Sigmoid colon (tissue), 7 donors: ENCODE measurements around the gene ALMS1. TPM values are rescaled to one million over a fixed set of nuclear protein-coding genes. Genes with fewer than 3 reads are reported as not detected.
"Not testable (repeated sequence)": the region's sequence is repeated elsewhere in the genome, so short reads cannot be mapped to it uniquely, and the experiment has no call there.

Experiments
- DNase-seq: peaks from one replicate; pipeline ENCODE4 v3.0.0-alpha.2; 2019
- H3K27ac ChIP-seq, 4 donors: fragments of 200-600 bp; sonication (generic); one replicate each; pipeline ENCODE4 v1.5.1; 2016 to 2019; ENCODE audit warnings: mild to moderate bottlenecking in 1 of 4
- H3K27me3 ChIP-seq, 3 donors: fragments of 200-600 bp; sonication (generic); one replicate each; pipeline ENCODE4 v1.5.1; 2019; ENCODE audit warnings: mild to moderate bottlenecking in 1 of 3
- H3K36me3 ChIP-seq, 4 donors: fragments of 200-600 bp; sonication (generic); one replicate each; pipeline ENCODE4 v1.5.1; 2016 to 2019
- H3K4me1 ChIP-seq, 4 donors: fragments of 200-600 bp; sonication (generic); one replicate each; pipeline ENCODE4 v1.5.1; 2017 to 2019
- H3K4me3 ChIP-seq, 4 donors: fragments of 200-600 bp; sonication (generic); one replicate each; pipeline ENCODE4 v1.5.1; 2017 to 2019; ENCODE audit warnings: mild to moderate bottlenecking in 2 of 4, moderate library complexity in 1 of 4
- H3K9me3 ChIP-seq, 4 donors: fragments of 200-600 bp in 3 of 4; sonication (generic) in 3 of 4; one replicate each; pipeline versions ENCODE4 v1.5.1 to v1.6.1; 2013 to 2019
- EP300 ChIP-seq, 4 donors: sonication (generic); formaldehyde crosslinking; IDR thresholded peaks; one replicate each; pipeline ENCODE4 v1.6.1; 2017; ENCODE audit warnings: antibody characterized with exemption in 4 of 4
- POLR2A ChIP-seq, 2 donors: fragments of 450-650 bp; IDR thresholded peaks; one replicate each; pipeline ENCODE4 v1.6.1; 2016; ENCODE audit warnings: antibody characterized with exemption in 2 of 2, mild to moderate bottlenecking in 2 of 2, moderate library complexity in 2 of 2
- POLR2AphosphoS5 ChIP-seq, 4 donors: sonication (generic); formaldehyde crosslinking; IDR thresholded peaks; one replicate each; pipeline ENCODE4 v1.6.1; 2017; ENCODE audit warnings: antibody characterized with exemption in 4 of 4
- WGBS, 2 donors: extraction: QIAGEN DNeasy Blood & Tissue Kit; methylation state at CpG; one replicate each; pipeline ENCODE4 v1.1.7; 2013; 5-methylcytosine and 5-hydroxymethylcytosine counted together
- intact Hi-C: fragments of 100-400 bp; cut with DNase I; formaldehyde crosslinking; loops from one replicate; pipeline ENCODE4 v1.15.1; 2023
- polyA plus RNA-seq, 3 donors: library from polyadenylated mRNA; stranded (reverse); fragments of 200-250 nt; gene quantifications; one replicate each; pipeline ENCODE4 v1.2.3, GENCODE V29; 2013
- total RNA-seq, 4 donors: library from RNA; depleted of rRNA; stranded (reverse); fragments of >200 nt; gene quantifications; one replicate each; pipeline ENCODE4 v1.1.0, GENCODE V29; 2016
- TF ChIP-seq, protein P1 (sequence below), 4 experiments: fragments of 450-650 bp in 3 of 4; fragments of 200-600 bp in 1 of 4; IDR thresholded peaks; one replicate each; pipeline ENCODE4 v1.5.1; 2016 to 2019; ENCODE audit warnings: antibody characterized with exemption in 4 of 4, mild to moderate bottlenecking in 3 of 4, moderate library complexity in 2 of 4
- donor health status: healthy with polysubstance abuse.
- donor health status: Bipolar disorder and iron deficiency.
- donor health status: healthy.

The ALMS1 gene
- total and polyA plus RNA-seq, 7 donors: 3.5 to 47.6 (median 29.3) TPM

DNA sequence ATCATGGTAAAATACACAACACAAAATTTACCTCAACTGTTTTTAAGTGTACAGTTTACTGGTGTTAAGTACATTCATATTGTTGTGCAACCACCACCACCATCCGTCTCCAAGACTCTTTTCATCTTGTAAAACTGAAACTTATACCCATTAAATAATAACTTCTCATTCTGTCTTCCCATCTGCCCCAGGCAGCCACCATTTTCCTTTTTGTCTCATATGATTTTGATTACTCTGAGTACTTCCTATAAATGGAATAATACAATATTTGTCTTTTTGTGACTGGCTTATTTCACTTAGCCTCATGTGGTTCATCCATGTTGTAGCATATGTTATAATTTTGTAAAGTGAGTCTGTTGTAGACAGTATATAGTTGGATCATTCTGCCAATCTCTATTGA, 82.7 kb downstream of the ALMS1 start:
- no peaks in the 10 kb centered on the region for H3K36me3 ChIP-seq
- TF ChIP-seq POLR2AphosphoS5 (IDR thresholded peaks at IDR 0.05): no peak
- TF ChIP-seq POLR2A (IDR thresholded peaks at IDR 0.05): no peak
- TF ChIP-seq EP300 (IDR thresholded peaks at IDR 0.05): no peak
- TF ChIP-seq, protein P1, sequence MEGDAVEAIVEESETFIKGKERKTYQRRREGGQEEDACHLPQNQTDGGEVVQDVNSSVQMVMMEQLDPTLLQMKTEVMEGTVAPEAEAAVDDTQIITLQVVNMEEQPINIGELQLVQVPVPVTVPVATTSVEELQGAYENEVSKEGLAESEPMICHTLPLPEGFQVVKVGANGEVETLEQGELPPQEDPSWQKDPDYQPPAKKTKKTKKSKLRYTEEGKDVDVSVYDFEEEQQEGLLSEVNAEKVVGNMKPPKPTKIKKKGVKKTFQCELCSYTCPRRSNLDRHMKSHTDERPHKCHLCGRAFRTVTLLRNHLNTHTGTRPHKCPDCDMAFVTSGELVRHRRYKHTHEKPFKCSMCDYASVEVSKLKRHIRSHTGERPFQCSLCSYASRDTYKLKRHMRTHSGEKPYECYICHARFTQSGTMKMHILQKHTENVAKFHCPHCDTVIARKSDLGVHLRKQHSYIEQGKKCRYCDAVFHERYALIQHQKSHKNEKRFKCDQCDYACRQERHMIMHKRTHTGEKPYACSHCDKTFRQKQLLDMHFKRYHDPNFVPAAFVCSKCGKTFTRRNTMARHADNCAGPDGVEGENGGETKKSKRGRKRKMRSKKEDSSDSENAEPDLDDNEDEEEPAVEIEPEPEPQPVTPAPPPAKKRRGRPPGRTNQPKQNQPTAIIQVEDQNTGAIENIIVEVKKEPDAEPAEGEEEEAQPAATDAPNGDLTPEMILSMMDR (IDR thresholded peaks at IDR 0.05): no peak
- DNase-seq: no peak
- H3K4me1 ChIP-seq: no peaks in the 10 kb centered on the region
- H3K9me3 ChIP-seq: no peaks in the 10 kb centered on the region
- H3K4me3 ChIP-seq: no peak overlapping the region
- no peaks in the 10 kb centered on the region for H3K27me3 ChIP-seq
- H3K27ac ChIP-seq: no peak overlapping the region
- intact Hi-C loops: no loop called here
- 88 to 92% methylated on average over 1 of the region's 1 CpG for WGBS, 2 donors

DNA sequence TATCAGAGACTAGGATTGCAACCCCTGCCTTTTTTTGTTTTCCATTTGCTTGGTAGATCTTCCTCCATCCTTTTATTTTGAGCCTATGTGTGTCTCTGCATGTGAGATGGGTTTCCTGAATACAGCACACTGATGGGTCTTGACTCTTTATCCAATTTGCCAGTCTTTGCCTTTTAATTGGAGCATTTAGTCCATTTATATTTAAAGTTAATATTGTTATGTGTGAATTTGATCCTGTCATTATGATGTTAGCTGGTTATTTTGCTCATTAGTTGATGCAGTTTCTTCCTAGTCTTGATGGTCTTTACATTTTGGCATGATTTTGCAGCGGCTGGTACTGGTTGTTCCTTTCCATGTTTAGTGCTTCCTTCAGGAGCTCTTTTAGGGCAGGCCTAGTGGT, 98.2 kb downstream of the ALMS1 start:
- H3K27ac ChIP-seq, H3K27me3 ChIP-seq, intact Hi-C loops, DNase-seq, H3K36me3 ChIP-seq, H3K4me3 ChIP-seq, H3K9me3 ChIP-seq, H3K4me1 ChIP-seq: not testable (repeated sequence)
- WGBS, 2 donors: no CpG with 5 or more reads among the region's 1 CpG

DNA sequence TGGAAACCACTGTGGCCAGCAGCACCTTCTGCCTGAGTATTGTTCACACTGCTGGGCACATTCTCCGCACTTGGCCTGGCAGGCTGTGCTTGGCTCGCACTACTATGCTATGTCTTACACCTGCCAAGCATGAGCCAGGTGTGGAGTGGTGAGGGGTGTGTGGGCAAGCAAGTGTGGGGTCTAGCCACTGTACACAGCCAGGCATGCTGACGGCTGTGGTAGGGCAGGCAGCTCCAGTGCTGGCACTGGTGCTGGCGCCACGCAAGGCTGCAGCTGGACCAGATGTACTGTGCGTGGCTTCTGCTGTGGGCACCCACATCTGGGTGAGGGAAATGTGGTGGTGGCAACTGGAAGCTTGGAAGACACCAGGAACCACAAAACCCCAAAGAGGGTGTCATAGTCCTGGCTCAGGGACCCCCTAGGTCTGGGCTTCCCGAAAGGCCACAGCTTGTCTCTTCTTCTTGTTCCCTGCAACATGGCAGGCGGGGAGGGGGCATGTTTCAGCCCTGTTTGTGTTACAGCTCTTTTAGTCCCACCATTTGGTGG, 101.5 kb downstream of the ALMS1 start:
- H3K36me3 ChIP-seq: peaks cover 0 to 30% (median 10%) of the 10 kb centered on the region in 4 donors

DNA sequence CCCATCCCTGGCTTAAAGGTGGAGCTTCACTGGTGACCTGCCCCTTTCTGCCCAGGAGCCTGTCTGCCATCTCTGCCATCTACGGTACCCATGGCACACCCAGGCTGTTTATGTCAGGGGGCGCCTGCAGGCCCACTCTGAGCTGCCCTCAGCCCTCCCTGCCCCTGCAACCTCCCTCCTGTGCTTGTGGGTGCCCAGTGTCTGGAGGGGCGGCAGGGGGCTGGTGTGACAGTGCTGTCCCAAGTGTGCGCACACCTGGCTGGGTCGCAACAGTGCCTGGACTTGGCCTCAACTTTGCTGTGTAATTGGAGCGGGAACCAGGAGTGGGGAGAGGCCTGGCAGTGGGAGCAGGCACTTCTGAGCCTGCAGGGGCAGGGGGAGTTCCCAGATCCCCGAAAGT, 102.4 kb downstream of the ALMS1 start:
- H3K36me3 ChIP-seq: peaks cover 0 to 30% (median 10%) of the 10 kb centered on the region in 4 donors
- intact Hi-C loops: no loop called here
- WGBS, 2 donors: 97% methylated on average over 7 of the region's 7 CpGs

More for the DNA sequence above, 101.5 kb downstream of the ALMS1 start:
- H3K27me3 ChIP-seq: no peaks in the 10 kb centered on the region
- H3K4me3 ChIP-seq: no peak overlapping the region
- 95 to 99% methylated on average over 8 of the region's 8 CpGs for WGBS, 2 donors
- H3K9me3 ChIP-seq: no peaks in the 10 kb centered on the region
- no peaks in the 10 kb centered on the region for H3K4me1 ChIP-seq
- no peak for DNase-seq
- TF ChIP-seq, protein P1 (IDR thresholded peaks at IDR 0.05): no peak
- TF ChIP-seq POLR2AphosphoS5 (IDR thresholded peaks at IDR 0.05) (no peak), POLR2A (IDR thresholded peaks at IDR 0.05) (no peak), EP300 (IDR thresholded peaks at IDR 0.05) (no peak)
- intact Hi-C loops: no loop called here
- no peak overlapping the region for H3K27ac ChIP-seq

DNA sequence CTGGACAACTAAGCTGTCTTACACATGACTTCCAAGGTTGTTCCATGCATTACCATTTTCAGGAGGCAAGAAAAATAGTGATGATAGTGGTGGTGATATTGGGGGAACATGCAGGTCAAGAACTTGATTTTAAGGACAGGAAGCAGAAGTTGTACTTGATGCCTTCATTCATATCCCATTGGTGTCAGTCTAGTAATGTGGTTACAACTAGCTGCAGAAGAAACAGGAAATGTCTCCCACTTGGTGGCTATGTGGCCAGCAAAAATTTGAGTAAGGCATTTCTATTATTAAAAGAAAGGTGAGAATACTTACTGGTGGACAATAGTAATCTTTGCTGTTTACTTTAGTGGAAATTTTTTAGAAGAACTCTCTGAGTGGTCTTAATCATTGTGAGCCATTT, 103.4 kb downstream of the ALMS1 start:
- TF ChIP-seq EP300 (IDR thresholded peaks at IDR 0.05) (no peak), POLR2AphosphoS5 (IDR thresholded peaks at IDR 0.05) (no peak), POLR2A (IDR thresholded peaks at IDR 0.05) (no peak)
- TF ChIP-seq, protein P1 (IDR thresholded peaks at IDR 0.05): no peak
- Histone ChIP-seq H3K27me3 (no peaks in the 10 kb centered on the region), H3K4me1 (no peaks in the 10 kb centered on the region), H3K4me3 (no peak overlapping the region), H3K9me3 (no peaks in the 10 kb centered on the region), H3K36me3 (peaks cover 0 to 30% (median 10%) of the 10 kb centered on the region in 4 donors), H3K27ac (no peak overlapping the region)
- intact Hi-C loops: no loop called here
- DNase-seq: no peak

More for the DNA sequence above, 102.4 kb downstream of the ALMS1 start:
- TF ChIP-seq, protein P1 (IDR thresholded peaks at IDR 0.05): no peak
- TF ChIP-seq POLR2A (IDR thresholded peaks at IDR 0.05) (no peak), EP300 (IDR thresholded peaks at IDR 0.05) (no peak), POLR2AphosphoS5 (IDR thresholded peaks at IDR 0.05) (no peak)
- peak; percentile 47 for DNase-seq
- no peaks in the 10 kb centered on the region for H3K27me3 ChIP-seq
- H3K4me3 ChIP-seq: no peak overlapping the region
- no peaks in the 10 kb centered on the region for H3K4me1 ChIP-seq
- H3K27ac ChIP-seq: no peak overlapping the region
- no peaks in the 10 kb centered on the region for H3K9me3 ChIP-seq
